HG03175 (cell line): Measurements from ENCODE around the gene CAPRIN1.
"Not testable (repeated sequence)": the region's sequence is repeated elsewhere in the genome, so short reads cannot be mapped to it uniquely, and the experiment has no call there.

ENCODE experiments used
- ATAC-seq: cut with Tn5 transposase; IDR thresholded peaks from one replicate; pipeline ENCODE4 v1.9.1; 2021; ENCODE audit warnings: mild to moderate bottlenecking, moderate library complexity; ENCODE audit not compliant: unreplicated experiment

CAPRIN1 gene

DNA sequence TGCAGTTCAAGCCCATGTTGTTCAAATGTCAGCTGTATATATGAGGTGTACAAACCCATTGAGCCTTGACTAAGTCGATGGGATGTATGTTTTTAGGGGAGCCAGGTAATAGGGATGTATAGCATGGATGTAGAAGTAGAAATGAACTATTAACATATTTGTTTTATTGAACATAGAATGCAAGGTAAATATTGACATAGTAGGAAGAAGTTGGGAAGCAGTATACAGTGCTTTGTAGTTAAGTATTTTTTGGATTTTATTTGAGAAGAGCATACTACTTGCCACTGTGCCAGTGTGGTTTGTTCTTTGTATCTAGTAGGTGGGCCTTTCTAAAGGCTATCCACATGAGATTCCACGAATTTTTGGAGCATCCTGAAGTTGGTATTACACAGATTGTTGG, 33.1 kb downstream of the CAPRIN1 start:
- ATAC-seq, result no peak

DNA sequence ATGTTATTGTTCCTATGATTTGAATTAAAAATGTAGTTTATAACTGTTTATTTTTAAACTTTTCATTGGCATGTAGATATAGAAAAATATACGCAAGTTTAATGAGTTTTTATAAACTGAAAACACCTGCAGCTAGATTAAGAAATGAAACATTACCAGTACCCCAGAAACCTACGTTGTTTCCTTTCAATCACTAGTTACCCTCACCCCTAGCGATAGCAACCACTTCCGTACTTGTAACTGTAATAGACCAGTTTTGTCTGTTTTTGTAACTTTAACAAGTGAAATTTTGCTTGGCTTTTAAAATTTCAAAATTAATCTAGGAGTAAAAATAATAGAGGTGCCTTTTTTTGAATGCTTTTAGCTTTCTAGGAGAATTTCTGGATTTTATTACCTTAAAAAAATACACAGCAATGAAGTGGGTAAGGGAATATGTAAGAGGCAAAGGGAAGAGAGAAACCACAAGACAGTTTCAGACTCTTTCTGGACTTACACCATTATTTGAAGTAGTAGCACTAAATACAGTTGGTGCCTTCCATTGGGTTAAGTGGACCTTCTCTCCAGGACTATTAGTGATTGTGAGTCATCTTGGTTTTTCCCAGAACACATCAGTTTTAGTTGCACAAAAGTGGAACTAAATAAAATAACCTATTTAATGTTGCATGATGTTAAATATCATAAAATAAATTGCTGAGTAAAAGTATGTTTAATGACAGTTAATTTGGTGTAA, 35.2 kb downstream of the CAPRIN1 start:
- ATAC-seq, result no peak

DNA sequence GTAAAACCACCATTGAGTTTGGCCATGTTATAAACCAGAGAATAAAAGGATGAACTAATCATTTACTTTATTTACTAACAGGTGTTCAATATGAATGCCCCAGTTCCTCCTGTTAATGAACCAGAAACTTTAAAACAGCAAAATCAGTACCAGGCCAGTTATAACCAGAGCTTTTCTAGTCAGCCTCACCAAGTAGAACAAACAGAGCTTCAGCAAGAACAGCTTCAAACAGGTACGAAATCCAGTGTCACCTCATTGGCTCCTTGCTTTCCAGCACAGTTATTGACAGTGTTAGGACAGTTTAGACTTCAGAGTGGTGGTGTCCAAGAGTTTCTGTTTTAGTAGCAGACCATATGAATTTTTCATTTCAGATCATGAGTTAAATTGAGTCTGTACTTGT, 40.3 kb downstream of the CAPRIN1 start:
- ATAC-seq, result no peak

DNA sequence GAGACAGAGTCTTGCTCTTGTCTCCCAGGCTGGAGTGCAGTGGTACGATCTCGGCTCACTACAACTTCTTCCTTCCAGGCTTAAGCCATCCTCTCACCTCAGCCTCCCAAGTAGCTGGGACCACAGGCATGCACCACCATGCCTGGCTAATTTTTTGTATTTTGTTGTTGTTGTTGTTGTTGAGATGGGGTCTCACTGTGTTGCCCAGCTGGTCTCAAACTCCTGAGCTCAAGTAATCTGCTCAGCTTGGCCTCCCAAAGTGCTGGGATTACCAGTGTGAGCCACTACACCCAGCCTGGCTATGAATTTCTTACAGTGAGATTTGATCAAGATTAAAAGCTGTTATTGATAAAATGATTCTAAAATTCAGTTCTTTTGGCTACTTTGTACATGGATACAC, 43.4 kb downstream of the CAPRIN1 start:
- not testable (repeated sequence) for ATAC-seq

DNA sequence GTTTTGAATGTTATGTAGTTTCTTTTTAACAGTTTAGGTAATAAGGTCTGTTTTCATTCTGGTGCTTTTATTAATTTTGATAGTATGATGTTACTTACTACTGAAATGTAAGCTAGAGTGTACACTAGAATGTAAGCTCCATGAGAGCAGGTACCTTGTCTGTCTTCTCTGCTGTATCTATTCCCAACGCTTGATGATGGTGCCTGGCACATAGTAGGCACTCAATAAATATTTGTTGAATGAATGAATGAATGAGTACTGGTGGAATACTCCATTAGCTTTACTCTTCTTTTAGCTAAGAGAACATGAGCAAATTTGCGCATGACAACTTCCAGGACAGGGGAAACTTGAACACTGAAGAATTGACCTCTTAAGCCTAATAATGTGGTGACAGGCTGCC, 47.3 kb downstream of the CAPRIN1 start:
- ATAC-seq, result no peak

DNA sequence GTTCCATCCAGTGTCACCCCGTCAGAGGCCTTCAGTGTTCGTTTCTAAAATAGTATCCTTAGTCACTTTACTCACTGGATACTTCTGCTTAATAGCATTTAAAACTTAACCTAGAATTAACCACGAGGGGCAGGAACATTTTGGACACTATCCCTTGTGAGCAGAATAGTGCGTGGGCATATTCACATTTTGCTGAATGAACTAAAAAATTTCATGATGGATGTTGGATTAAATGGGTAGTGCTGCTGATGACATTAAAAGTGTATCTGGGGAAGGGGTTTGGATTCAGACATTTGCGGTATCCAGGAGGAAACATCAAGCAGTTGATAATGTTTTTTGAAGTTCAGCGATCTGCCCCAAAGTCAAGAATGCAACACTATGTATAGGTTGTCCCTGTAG, 53.1 kb downstream of the CAPRIN1 start:
- no peak for ATAC-seq

DNA sequence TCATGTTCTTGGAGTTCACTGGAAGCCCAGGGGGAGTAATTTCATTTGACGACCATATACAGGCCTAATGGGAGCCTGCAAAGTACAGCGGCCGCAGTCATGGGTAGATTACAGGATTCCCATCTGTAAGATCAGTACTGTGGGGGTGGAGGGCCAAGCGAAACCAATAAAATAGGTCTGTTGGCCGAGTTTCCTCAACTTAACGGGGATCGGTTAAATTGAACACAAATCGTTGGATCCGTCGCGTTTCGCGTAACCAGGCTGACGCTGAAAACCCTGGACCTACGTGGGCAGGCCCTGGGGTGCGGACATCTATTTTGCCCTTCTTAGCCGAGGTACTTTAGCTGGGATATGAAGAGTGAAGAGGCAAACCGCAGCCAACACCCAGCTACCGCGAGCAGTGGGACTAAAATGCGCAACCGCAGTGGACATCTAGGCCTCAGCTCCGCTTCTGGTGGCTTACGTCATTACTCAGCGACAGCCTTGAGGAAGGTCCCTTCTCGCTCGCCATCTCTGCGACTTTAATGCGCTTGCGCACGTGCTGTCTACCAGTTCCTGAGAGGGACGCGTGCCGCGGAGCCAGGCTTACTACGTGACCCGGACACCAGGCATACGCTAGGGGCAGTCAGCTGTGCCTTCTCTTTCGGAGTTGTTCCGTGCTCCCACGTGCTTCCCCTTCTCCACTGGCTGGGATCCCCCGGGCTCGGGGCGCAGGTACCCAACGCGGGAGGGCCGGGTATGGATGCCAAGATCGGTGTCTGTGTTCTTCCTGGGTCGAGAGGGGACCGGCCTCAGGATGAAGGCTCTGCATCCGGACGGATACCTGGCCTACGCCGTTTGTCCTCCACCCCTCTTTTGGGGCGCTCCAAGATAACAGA, 53.8 kb downstream of the CAPRIN1 start, which contains the start of gene NAT10:
Gene NAT10 (plus strand): TSS at position 551 of the 878 bp plus-strand sequence. CDS start 2,597 bp downstream, outside the sequence.
- peak; percentile 95 for ATAC-seq

DNA sequence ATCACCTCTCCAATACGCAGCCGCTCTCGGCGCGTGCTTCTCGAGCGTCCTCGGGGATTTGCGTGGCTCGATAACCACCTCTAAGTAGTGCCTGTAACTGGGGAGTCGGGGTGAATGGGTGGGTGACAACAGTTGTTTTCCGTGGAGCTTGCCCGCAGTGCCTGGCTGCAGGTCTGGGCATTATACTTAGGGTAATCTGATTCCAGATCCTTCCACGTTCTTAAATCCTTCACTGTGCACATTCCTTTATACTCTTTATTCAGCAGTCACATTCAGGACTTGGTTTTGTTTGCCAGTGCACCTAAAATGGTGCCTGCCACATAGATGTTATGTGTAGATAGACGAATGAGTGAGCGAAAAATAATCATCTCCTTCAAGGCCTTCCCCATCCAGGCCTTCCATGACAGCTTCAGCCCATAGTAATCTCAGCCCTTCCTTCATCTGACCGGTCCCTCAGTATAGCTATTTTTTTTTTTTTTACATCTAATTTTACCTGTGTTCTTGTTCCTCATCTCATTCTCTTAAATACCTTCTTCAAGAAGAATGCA, 54.5 kb downstream of the CAPRIN1 start:
- no peak for ATAC-seq

DNA sequence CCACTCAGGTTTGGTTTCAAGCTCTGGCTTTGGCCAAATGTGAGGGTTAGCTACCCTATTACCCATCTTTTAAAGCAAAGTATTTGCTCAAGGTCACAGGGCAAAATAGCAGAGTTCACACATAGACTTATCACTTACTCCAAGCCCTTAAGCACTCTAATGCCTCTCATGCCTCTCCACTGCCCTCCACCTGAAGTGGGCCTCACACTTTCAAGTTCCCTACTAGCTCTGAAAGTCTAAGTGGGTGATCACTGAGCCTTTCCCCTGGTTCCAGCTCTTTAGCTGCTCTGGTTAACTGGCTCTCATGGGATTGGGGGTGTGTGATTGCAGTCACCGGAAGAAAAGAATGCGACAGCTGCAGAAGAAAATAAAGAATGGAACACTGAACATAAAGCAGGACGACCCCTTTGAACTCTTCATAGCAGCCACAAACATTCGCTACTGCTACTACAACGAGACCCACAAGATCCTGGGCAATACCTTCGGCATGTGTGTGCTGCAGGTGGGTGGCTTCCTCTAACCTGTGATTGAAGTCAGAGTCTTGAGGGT, 60.3 kb downstream of the CAPRIN1 start:
- no peak for ATAC-seq

DNA sequence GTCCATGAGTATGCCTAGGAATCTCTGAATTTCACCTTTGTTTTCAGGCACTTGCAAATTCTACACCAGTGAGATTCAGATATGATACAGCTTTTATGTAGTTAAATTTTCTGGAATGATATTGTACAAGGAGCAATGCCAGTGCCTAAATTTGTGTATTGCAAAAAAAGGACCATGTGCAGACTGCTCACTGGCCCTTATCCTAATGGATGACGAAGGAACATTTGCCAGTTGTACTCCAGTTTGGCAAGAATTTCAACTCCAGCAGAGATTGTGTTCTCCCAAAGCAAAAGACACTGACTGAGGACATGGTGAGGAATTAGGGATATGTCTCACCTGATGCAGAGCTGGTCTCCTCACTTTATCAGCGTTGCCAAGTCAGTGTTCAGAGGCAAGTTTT, 62.5 kb downstream of the CAPRIN1 start:
- ATAC-seq, result no peak

DNA sequence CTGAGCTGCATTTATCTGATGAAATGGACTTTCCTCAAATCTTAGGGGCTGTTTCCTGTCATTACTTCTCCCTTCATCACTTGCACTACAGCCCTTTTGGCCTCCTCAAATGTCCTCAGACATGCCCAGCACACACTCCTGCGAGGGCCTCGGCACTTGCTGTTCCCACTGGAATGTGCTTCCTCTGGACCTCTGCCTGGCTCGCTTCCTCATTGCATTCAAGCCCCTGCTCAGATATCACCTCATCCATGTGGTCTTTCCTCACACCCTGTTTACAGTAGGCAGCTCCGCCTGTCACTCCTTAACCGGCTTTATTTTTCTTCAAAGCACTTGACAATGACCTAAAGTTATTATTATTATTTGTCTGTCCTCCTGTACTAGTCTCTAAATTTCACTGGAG, 62.9 kb downstream of the CAPRIN1 start:
- ATAC-seq, result no peak

DNA sequence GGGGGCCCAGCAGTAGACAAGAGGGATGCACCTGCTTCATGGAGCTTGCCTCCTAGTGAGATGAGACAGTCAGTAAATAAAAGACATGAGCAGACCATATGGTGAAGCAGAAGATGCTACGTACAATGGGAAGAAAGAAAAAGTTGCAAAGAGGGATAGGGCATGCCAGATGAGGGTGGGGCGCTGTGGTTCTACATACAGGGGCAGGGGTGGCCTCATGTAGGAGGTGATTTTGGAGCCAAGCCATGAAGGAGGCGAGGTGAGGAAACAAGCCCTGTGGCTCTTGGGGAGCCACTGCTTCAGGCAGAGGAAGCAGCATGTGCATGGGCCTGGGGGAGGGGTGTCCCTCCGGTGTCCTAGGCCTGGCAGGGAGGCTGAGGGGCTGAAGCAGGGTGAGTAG, 69.1 kb downstream of the CAPRIN1 start:
- no peak for ATAC-seq

DNA sequence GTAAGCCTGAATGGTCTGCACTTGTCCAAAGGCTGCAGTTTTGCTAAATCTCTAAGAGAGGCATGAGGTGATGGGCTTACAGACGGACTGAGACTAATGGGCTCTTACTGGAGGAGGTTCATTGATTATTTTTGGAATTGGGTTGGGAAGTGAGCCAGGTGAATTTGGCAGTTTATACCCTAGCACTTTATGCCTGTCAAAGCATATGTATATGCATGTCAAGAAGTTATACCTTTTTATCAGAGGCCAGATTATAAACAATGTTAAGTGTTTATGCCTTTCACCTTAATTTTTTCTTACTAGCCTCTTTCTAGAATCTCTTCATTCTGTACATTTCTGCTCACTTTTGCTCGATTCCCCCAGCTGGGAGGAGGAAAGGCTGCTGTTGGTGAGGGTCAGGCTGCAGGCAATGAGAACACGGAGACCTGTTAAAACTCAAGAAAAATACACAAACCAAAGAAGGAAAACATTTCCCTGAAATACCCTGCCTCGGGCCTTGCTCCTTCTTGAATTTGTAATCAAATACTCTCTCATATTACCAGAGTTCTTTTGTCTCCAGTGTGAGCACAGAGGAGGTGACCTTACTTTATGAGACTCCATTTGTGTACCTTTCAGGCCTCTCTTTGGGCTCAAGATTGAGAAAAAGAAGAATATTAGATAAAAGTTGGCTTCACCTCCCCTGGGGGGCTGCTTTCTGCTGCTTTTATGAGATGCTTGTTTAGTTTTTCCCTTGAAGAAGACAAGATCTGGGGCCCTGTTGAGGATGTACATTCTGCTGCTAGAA, 73.5 kb downstream of the CAPRIN1 start:
- no peak for ATAC-seq

DNA sequence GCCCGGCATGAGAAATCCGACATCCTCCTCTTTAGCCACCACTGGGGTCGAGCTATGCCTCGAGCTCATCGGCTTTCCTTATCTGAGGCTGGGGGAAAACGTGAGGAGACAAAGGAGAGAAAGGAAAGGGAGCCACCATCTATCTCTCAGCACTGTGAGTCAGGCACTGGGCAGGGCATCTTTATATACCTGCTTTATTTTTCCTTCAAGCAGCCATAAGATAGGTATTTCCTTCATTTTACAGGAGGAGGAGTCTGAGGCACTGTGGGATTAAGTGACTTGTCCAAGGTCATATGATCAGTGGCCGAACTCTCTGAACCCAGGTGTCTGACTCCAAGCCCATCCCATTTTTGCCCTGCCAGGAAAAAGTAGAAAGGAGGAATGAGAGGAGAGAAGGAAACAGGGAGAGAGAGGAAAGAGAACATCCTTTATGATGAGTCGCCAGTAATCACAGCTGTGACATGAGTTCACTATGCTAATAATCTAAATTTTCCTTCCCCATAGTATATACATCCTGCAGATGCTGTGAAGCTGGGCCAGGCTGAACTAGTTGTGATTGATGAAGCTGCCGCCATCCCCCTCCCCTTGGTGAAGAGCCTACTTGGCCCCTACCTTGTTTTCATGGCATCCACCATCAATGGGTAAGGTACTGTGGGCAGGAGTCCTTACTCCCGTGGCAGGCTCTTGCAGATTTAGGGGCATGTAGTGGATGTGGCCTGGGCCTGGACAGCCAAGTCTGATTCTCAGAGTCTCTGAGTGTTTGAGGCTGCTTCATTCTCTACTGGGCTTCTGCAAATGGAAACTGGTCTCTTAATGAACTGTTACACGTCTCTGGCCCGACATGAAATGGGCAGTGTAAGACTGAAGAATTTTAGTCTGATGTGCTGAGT, 75.7 kb downstream of the CAPRIN1 start:
- no peak for ATAC-seq

DNA sequence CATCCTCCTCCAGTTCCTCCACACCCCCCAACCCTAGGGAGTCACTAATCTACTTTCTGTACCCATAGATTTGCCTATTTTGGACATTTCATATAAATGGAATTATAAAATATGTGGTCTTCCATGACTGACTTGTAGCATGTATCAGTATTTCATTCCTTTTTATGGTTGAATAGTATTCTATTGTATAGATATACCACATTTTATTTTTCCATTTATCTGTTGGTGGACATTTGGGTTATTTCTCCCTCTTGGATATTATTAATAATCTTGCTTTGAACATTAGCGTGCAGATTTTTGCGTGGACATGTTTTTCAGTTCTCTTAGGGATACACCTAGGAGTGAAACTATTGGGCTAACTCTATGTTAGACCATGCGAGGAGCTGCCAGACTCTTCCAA, 77.3 kb downstream of the CAPRIN1 start:
- ATAC-seq, result no peak

DNA sequence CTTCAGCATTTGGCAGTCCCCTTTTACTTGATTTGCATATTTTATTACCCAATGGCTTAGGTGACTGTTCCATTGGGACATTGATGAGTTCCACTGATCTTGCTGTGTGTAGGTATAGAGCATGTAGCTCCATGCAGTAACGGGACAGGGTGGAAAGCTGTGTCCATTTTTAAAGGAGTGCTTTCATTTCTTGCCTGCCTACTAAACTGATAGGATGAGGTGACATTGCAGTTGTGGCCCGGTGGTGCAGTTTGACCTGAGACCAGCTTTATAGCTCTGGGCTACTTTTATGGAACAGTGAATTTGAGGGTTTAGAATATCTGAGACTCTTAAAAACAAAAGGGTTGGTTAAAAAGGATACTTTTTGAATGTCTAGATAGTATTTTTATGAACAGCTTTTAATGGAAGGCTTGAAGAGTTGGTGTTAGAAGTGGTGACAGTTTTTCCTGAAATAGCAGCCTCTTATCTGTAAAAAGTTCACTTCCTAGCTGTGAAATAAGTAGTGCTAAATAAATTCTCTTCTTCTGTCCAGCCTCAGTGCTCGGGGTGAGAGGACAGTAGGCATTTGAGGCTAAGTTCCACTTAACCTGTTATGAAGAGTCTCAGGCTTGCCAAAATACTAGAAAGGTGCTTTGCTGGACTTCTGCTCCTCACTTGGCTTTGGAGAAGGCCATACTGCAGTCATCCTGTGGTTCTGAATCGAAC, 80.9 kb downstream of the CAPRIN1 start:
- no peak for ATAC-seq

DNA sequence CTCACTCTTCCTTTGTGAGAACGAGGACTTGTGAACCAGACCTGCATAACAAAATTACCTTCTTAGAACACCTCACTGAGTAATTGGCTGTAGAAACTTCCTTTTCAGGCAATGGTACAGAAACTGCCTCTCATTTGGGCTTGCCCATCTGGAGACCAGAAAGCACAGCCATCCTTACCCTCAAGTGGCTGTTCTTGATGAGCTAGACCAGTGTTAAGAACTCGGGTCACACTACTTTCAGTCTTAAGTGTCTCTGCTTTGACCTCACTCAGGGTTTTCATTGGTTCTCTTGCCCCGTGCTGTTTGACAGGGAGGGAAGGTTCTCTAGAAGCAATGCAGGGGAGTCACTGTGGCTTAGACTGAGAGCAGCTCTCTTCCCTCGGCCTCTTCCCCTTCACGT, 83.2 kb downstream of the CAPRIN1 start:
- ATAC-seq, result no peak

DNA sequence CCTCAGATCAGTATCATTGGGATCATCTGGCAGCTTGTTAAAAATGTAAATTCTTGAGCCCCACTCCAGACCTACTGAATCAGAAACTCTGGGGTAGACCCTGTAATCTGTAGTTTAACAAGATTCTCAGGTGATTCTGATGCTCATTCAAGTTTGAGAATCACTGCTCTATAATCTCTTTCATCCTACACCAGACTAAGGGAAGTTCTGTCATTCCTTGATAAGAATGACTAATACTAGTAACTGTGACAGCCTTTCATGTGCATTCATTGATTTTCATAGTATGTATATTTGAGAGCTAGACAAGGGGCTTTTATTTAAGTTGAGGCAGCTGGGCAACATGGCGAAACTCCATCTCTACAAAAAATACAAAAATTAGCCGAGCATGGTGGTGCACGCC, 83.9 kb downstream of the CAPRIN1 start:
- no peak for ATAC-seq

DNA sequence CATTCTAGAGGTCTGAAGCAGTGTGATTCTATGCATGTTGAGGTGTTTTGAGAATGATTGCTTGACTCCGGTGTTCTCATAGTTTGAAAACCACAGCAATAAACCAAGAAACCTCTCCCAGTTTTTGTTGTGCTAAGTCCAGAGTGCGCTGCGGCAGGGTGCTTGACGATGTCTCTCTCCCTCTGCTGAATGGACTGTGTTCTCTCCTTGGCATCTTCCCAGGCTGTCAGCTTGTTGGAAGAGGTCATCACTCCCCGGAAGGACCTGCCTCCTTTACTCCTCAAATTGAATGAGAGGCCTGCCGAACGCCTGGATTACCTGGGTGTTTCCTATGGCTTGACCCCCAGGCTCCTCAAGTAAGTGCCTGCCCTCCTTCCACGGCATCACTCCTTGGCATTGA, 84.9 kb downstream of the CAPRIN1 start:
- no peak for ATAC-seq
